Heart left ventricle (tissue), 16 donors: Measurements from ENCODE around the gene TPK1. TPM values are rescaled to one million over a fixed set of nuclear protein-coding genes. Genes with fewer than 3 reads are reported as not detected.

Source experiments
- ATAC-seq, 4 donors: fragments of 200-7000 bp; cut with Tn5 transposase; one replicate each; pipeline ENCODE4 v1.9.1; 2020 to 2022; ENCODE audit warnings: moderate library complexity in 4 of 4, mild to moderate bottlenecking in 3 of 4, moderate number of reproducible peaks in 1 of 4
- DNase-seq, 5 donors: peaks; one replicate each; pipeline ENCODE4 v3.0.0-alpha.2; 2020
- H3K27ac ChIP-seq, 12 donors: fragments of 200-600 bp; sonication (generic) in 4 of 12; one replicate each; pipeline versions ENCODE4 v1.5.0 to v1.8.0; 2016 to 2022; ENCODE audit warnings: mild to moderate bottlenecking in 2 of 12
- H3K27me3 ChIP-seq, 9 donors: fragments of 200-600 bp; sonication (generic) in 2 of 9; one replicate each; pipeline versions ENCODE4 v1.5.1 to v1.8.0; 2016 to 2022; ENCODE audit warnings: mild to moderate bottlenecking in 3 of 9
- H3K36me3 ChIP-seq, 9 donors: fragments of 200-600 bp; sonication (generic) in 2 of 9; one replicate each; pipeline versions ENCODE4 v1.5.0 to v1.8.0; 2018 to 2022; ENCODE audit warnings: mild to moderate bottlenecking in 2 of 9
- H3K4me1 ChIP-seq, 12 donors: fragments of 200-600 bp; sonication (generic) in 4 of 12; one replicate each; pipeline versions ENCODE4 v1.5.0 to v1.8.0; 2016 to 2022; ENCODE audit warnings: mild to moderate bottlenecking in 3 of 12
- H3K4me3 ChIP-seq, 12 donors: fragments of 200-600 bp; sonication (generic) in 4 of 12; one replicate each; pipeline versions ENCODE4 v1.5.0 to v1.8.0; 2017 to 2022; ENCODE audit warnings: mild to moderate bottlenecking in 9 of 12, moderate library complexity in 4 of 12
- H3K9me3 ChIP-seq, 12 donors: fragments of 200-600 bp; sonication (generic) in 4 of 12; one replicate each; pipeline versions ENCODE4 v1.5.0 to v1.8.0; 2016 to 2022; ENCODE audit warnings: mild to moderate bottlenecking in 1 of 12
- CTCF ChIP-seq, 12 donors: fragments of 200-600 bp; sonication (generic) in 4 of 12; IDR thresholded peaks; one replicate each; pipeline versions ENCODE4 v1.5.0 to v1.8.0; 2018 to 2022; ENCODE audit warnings: antibody characterized with exemption in 12 of 12, mild to moderate bottlenecking in 5 of 12
- POLR2A ChIP-seq, 2 donors: fragments of 450-650 bp; IDR thresholded peaks; one replicate each; pipeline ENCODE4 v1.6.1; 2017; ENCODE audit warnings: antibody characterized with exemption in 2 of 2, mild to moderate bottlenecking in 2 of 2, moderate library complexity in 2 of 2
- whole genome bisulfite sequencing, 4 donors: extraction: QIAGEN DNeasy Blood & Tissue Kit in 2 of 4; methylation state at CpG; one replicate each; pipeline versions ENCODE4 v1.1.5 to v1.1.7; 2013 to 2018; 5-methylcytosine and 5-hydroxymethylcytosine counted together
- intact Hi-C, 10 donors: fragments of 100-400 bp; cut with DNase I; formaldehyde crosslinking; loops; one replicate each; pipeline versions ENCODE4 v1.11.1 to v1.14.2; 2022
- polyA plus RNA-seq, 2 donors: library from polyadenylated mRNA; stranded (reverse); fragments of 200-250 nt; gene quantifications; one replicate each; pipeline ENCODE4 v1.2.3, GENCODE V29; 2013
- total RNA-seq, 9 donors: library from RNA; depleted of rRNA in 2 of 9; stranded (reverse); fragments of >200 nt in 2 of 9; fragmentation: NEBNext Ultra II Directional in 3 of 9; extraction: Animal tissue kit (Norgen Biotek cat#: 25700) in 3 of 9; gene quantifications; one replicate each; pipeline versions ENCODE4 v1.1.0 to v1.2.4, GENCODE V29; 2016 to 2023
- donor health status: ischemic (EF 13 %, LVEDD 7.1; RV severe dilation, severe dysfunction).
- donor health status: healthy with polysubstance abuse.
- donor health status: DM: no; HTN: yes; CAD: no.
- donor health status: DM: no; HTN: no; CAD: no.
- donor health status: ischemic (EF 25% LVEDD 6.9; RV normal size, moderate dysfunction).
- donor health status: ischemic (EF 25% LVEDD 5.7; RV mildly dilated, moderate dysfunction).
- donor health status: healthy.
- donor health status: DM: yes; HTN: yes; CAD: no.
- donor health status: ischemic (EF 35%, LVEDD 5.7; RV mildly dilated, moderate dysfunction).
- donor health status: nonischemic (EF 11% LVEDD 7.7; RV severe dilation, severe dysfunction).
- donor health status: DM: yes; HTN: yes; CAD: no.
- donor health status: PGD.
- donor health status: ischemic (EF 29% LVEDD 5.4; RV normal size, mild dysfunction).
- donor health status: nonischemic (EF 23%, LVEDD 6.1; RV moderate dilation, normal function).

TPK1 gene
- total and polyA plus RNA-seq, 11 donors: 2.0 to 8.2 (median 5.0) TPM

GRCh38 chr7:144516729-144517525, 318.9 kb downstream of the TPK1 start:
- 89 to 98% (median 93%) methylated on average over 3 of the region's 3 CpGs for WGBS, 4 donors

GRCh38 chr7:144513334-144513733, 322.5 kb downstream of the TPK1 start:
- DNase-seq: no peak
- Histone ChIP-seq H3K27ac (no peak overlapping the region), H3K27me3 (no peaks in the 10 kb centered on the region), H3K4me3 (no peak overlapping the region), H3K4me1 (peaks cover 0 to 13% (median 5%) of the 10 kb centered on the region in 12 donors), H3K9me3 (no peaks in the 10 kb centered on the region), H3K36me3 (no peaks in the 10 kb centered on the region)
- intact Hi-C loops: loop anchor here in 1 of 10 donors (5.0 kb wide), 1 partner anchor 1574 kb away; no protein-coding TSS in a partner anchor
- WGBS, 4 donors: 10 to 13% (median 11%) methylated on average over 2 of the region's 2 CpGs
- ATAC-seq: peak in 2 of 4 donors; percentile 77 to 79
- peak in 11 of 12 donors; percentile 7 to 58 (median 48) for TF ChIP-seq CTCF (IDR thresholded peaks at IDR 0.05)
- TF ChIP-seq POLR2A (IDR thresholded peaks at IDR 0.05): no peak

More at GRCh38 chr7:144516729-144517525, 318.9 kb downstream of the TPK1 start:
- Histone ChIP-seq H3K27me3 (no peaks in the 10 kb centered on the region), H3K9me3 (no peaks in the 10 kb centered on the region), H3K4me1 (peaks cover 0 to 29% (median 14%) of the 10 kb centered on the region in 12 donors), H3K36me3 (no peaks in the 10 kb centered on the region), H3K27ac (no peak overlapping the region), H3K4me3 (no peak overlapping the region)
- TF ChIP-seq POLR2A (IDR thresholded peaks at IDR 0.05) (no peak), CTCF (IDR thresholded peaks at IDR 0.05) (no peak)
- intact Hi-C loops: loop anchor here in 1 of 10 donors (5.0 kb wide), 1 partner anchor 320 kb away; the partner anchor contains the start of gene TPK1
- DNase-seq: no peak
- no peak for ATAC-seq

GRCh38 chr7:144510621-144511020, 325.2 kb downstream of the TPK1 start:
- Histone ChIP-seq H3K9me3 (peaks cover 0 to 10% (median 2%) of the 10 kb centered on the region in 12 donors), H3K36me3 (no peaks in the 10 kb centered on the region), H3K4me3 (no peak overlapping the region), H3K27me3 (no peaks in the 10 kb centered on the region), H3K4me1 (peaks cover 0 to 7% (median 0%) of the 10 kb centered on the region in 12 donors), H3K27ac (no peak overlapping the region)
- intact Hi-C loops: loop anchor here in 1 of 10 donors (5.0 kb wide), 1 partner anchor 1577 kb away; no protein-coding TSS in a partner anchor
- TF ChIP-seq POLR2A (IDR thresholded peaks at IDR 0.05) (no peak), CTCF (IDR thresholded peaks at IDR 0.05) (no peak)
- WGBS, 4 donors: 85 to 93% (median 90%) methylated on average over 6 of the region's 6 CpGs
- ATAC-seq: no peak
- DNase-seq: no peak

- H3K9me3 ChIP-seq: peaks cover 0 to 16% (median 4%) of the 10 kb centered on the region in 12 donors
- H3K4me3 ChIP-seq: no peak overlapping the region
- H3K4me1 ChIP-seq: peaks cover 0 to 7% (median 0%) of the 10 kb centered on the region in 12 donors
- H3K36me3 ChIP-seq: no peaks in the 10 kb centered on the region
- intact Hi-C loops: no loop called here
- DNase-seq (no peak), ATAC-seq (peak in 3 of 4 donors; percentile 36 to 70 (median 54))
- no peak for TF ChIP-seq POLR2A (IDR thresholded peaks at IDR 0.05)
- no peak for TF ChIP-seq CTCF (IDR thresholded peaks at IDR 0.05)
- no peak overlapping the region for H3K27ac ChIP-seq
- no peaks in the 10 kb centered on the region for H3K27me3 ChIP-seq
- 36 to 48% (median 41%) methylated on average over 4 of the region's 4 CpGs for WGBS, 4 donors
Measured at GRCh38 chr7:144508702-144509101, 327.2 kb downstream of the TPK1 start.
